H1 (cell line): ENCODE measurements around the gene LRRC37B. TPM values are rescaled to one million over a fixed set of nuclear protein-coding genes. Genes with fewer than 3 reads are reported as not detected.

Experiments
- BACH1 ChIP-seq: IDR thresholded peaks from 2 replicates; pipeline ENCODE4 v1.6.1; 2012; ENCODE audit warnings: low read length, improper control_type of control experiment
- CHD7 ChIP-seq: fragments of 300-600 bp; sonication (generic); IDR thresholded peaks from 2 replicates; pipeline ENCODE4 v1.7.1; 2012; ENCODE audit warnings: low read length, moderate library complexity, mild to moderate bottlenecking, inconsistent platforms; ENCODE audit not compliant: insufficient replicate concordance
- CTBP2 ChIP-seq: IDR thresholded peaks from 2 replicates; pipeline ENCODE4 v1.7.0; 2011; ENCODE audit warnings: borderline replicate concordance, mild to moderate bottlenecking, moderate library complexity, mixed read lengths, low read length; ENCODE audit not compliant: insufficient read depth, insufficient read length
- EP300 ChIP-seq, 2 experiments: IDR thresholded peaks; 1 replicate in 1 of 2; 2 replicates in 1 of 2; pipeline ENCODE4 v1.6.1; 2011 to 2012; ENCODE audit warnings: low read depth in 2 of 2, low read length in 2 of 2, mild to moderate bottlenecking in 2 of 2, borderline replicate concordance in 1 of 2, inconsistent platforms in 1 of 2, moderate library complexity in 1 of 2
- FOSL1 ChIP-seq: IDR thresholded peaks from 2 replicates; pipeline ENCODE4 v1.6.1; 2011; ENCODE audit warnings: mild to moderate bottlenecking, low read depth, low read length, moderate library complexity; ENCODE audit not compliant: insufficient read depth
- KDM5A ChIP-seq: fragments of 200-600 bp; IDR thresholded peaks from 2 replicates; pipeline ENCODE4 v1.7.1; 2012; ENCODE audit warnings: mild to moderate bottlenecking, low read length, inconsistent platforms, mixed read lengths
- NRF1 ChIP-seq: IDR thresholded peaks from 2 replicates; pipeline ENCODE4 v1.6.1; 2011; ENCODE audit warnings: mild to moderate bottlenecking, low read depth, low read length, improper control_type of control experiment
- RBBP5 ChIP-seq: IDR thresholded peaks from 2 replicates; pipeline ENCODE4 v1.7.1; 2012; ENCODE audit warnings: low read depth, mild to moderate bottlenecking, inconsistent platforms, low read length, moderate library complexity, borderline replicate concordance
- ZNF274 ChIP-seq: IDR thresholded peaks from 2 replicates; pipeline ENCODE4 v1.7.0; 2012; ENCODE audit warnings: low read length, borderline replicate concordance; ENCODE audit errors: extremely low read depth
- polyA plus RNA-seq, 7 experiments: library from polyadenylated mRNA; depleted of rRNA in 3 of 7; stranded (reverse) in 5 of 7; unstranded in 2 of 7; fragments of >200 nt in 5 of 7; fragments of 200-250 nt in 2 of 7; gene quantifications; 1 replicate in 5 of 7; 2 replicates in 1 of 7; 4 replicates in 1 of 7; pipeline versions ENCODE4 v1.2.1 to v1.2.3, GENCODE V29; 2011 to 2013; ENCODE audit warnings: missing spikeins in 2 of 7, mixed read lengths in 2 of 7
- total RNA-seq: library from RNA; stranded (reverse); fragmentation: NEBNext Ultra II Directional; extraction: Animal tissue kit (Norgen Biotek cat#: 25700); gene quantifications from 2 replicates; pipeline ENCODE4 v1.2.1, GENCODE V29; 2021

The LRRC37B gene
- total and polyA plus RNA-seq, 2 of the 8 experiments (the other 6 are each of a cell fraction or from before 2014, with no cell fraction given): 16.0 to 19.0 TPM

GRCh38 chr17:32102172-32102571 is 95.0 kb downstream of the LRRC37B start (continued):
- TF ChIP-seq CHD7 (no peak), RBBP5 (no peak), EP300 (IDR thresholded peaks at IDR 0.05; ENCODE audit: borderline replicate concordance in 1 of 2, low read depth in 2 of 2, low read length in 2 of 2) (no peak), CTBP2 (no peak), ZNF274 (no peak), NRF1 (no peak), KDM5A (no peak), FOSL1 (no peak), BACH1 (no peak)
